Endothelial cell of umbilical vein (primary cell): ENCODE data around the gene MYLIP. TPM values are rescaled to one million over a fixed set of nuclear protein-coding genes. Genes with fewer than 3 reads are reported as not detected.

ENCODE experiments used
- BruUV-seq: library from RNA; stranded (reverse); fragments of 400-500 nt; replicated peaks from 2 replicates; lab custom pipeline; 2021; lab: Mats Ljungman, UMichigan
- CTCF ChIA-PET: fragments of 300-600, 350-600 bp; sonication (Branson Sonifier 250); formaldehyde crosslinking; loops from one replicate; lab custom pipeline; 2021; ENCODE audit warnings: antibody characterized with exemption, inconsistent platforms; lab: Charles Lee
- POLR2A ChIA-PET: fragments of 300-600, 350-600 bp; sonication (Branson Sonifier 250); formaldehyde crosslinking; loops from one replicate; lab custom pipeline; 2021; ENCODE audit warnings: antibody characterized with exemption, inconsistent platforms; lab: Charles Lee
- DNase-seq: peaks from one replicate; pipeline ENCODE4 v3.0.0-alpha.2; 2011; ENCODE audit warnings: low read depth, low spot score
- FAIRE-seq: peaks from 2 replicates; lab custom pipeline; 2011; peaks lifted over from hg19 to GRCh38; lab: Jason Lieb, UNC
- H2AFZ ChIP-seq: 2 replicates; pipeline ENCODE4 v1.6.0; 2012; ENCODE audit warnings: low read depth, low read length, control low read depth, inconsistent platforms
- H3K27ac ChIP-seq: 2 replicates; pipeline ENCODE4 v1.5.1; 2011; ENCODE audit warnings: low read depth, mild to moderate bottlenecking, control low read depth, low read length, moderate library complexity; ENCODE audit not compliant: insufficient read depth
- H3K27me3 ChIP-seq, 2 experiments: 2 replicates each; pipeline versions ENCODE4 v1.6.0 to v1.6.1; 2011; ENCODE audit warnings: low read length in 2 of 2, mixed read lengths in 1 of 2; ENCODE audit not compliant: control insufficient read depth in 2 of 2, insufficient read depth in 2 of 2
- H3K36me3 ChIP-seq, 2 experiments: 2 replicates in 1 of 2; 3 replicates in 1 of 2; pipeline ENCODE4 v1.5.1; 2011; ENCODE audit warnings: low read length in 2 of 2, mild to moderate bottlenecking in 1 of 2, moderate library complexity in 1 of 2; ENCODE audit not compliant: control insufficient read depth in 2 of 2, insufficient read depth in 2 of 2; ENCODE audit errors: extremely low read depth in 1 of 2
- H3K4me1 ChIP-seq: 3 replicates; pipeline ENCODE4 v1.5.1; 2011; ENCODE audit warnings: mild to moderate bottlenecking, low read length; ENCODE audit not compliant: control insufficient read depth, insufficient read depth; ENCODE audit errors: extremely low read depth
- H3K4me2 ChIP-seq: 2 replicates; pipeline ENCODE4 v1.6.1; 2011; ENCODE audit warnings: low read length, control low read depth, mixed read lengths; ENCODE audit not compliant: insufficient read depth
- H3K4me3 ChIP-seq, 3 experiments: fragments of 200-600 bp in 1 of 3; sonication (generic), shearing (Covaris generic) in 1 of 3; replicated peaks in 1 of 3; 2 replicates each; pipeline ENCODE4 v1.5.1; 2011 to 2016; ENCODE audit warnings: control low read depth in 3 of 3, low read length in 3 of 3, mild to moderate bottlenecking in 2 of 3, inconsistent platforms in 1 of 3, low read depth in 1 of 3, moderate library complexity in 1 of 3; ENCODE audit not compliant: insufficient read depth in 1 of 3
- H3K79me2 ChIP-seq: 2 replicates; pipeline ENCODE4 v1.6.0; 2012; ENCODE audit warnings: low read length, inconsistent platforms; ENCODE audit not compliant: control insufficient read depth, insufficient read depth
- H3K9ac ChIP-seq: replicated peaks from 2 replicates; pipeline ENCODE3; 2011; ENCODE audit warnings: low read length, control low read depth; ENCODE audit not compliant: insufficient read depth; ENCODE audit errors: extremely low read depth
- H3K9me1 ChIP-seq: replicated peaks from 3 replicates; pipeline ENCODE4 v1.6.0; 2011; ENCODE audit warnings: mild to moderate bottlenecking, low read length; ENCODE audit not compliant: control insufficient read depth, insufficient read depth; ENCODE audit errors: extremely low read depth
- H3K9me3 ChIP-seq: replicated peaks from 2 replicates; pipeline ENCODE4 v1.5.1; 2012; ENCODE audit warnings: low read length, inconsistent platforms; ENCODE audit not compliant: control insufficient read depth, insufficient read depth
- H4K20me1 ChIP-seq: replicated peaks from 2 replicates; pipeline ENCODE3; 2011; ENCODE audit warnings: mild to moderate bottlenecking, low read length; ENCODE audit not compliant: control insufficient read depth, insufficient read depth; ENCODE audit errors: extremely low read depth
- EZH2 ChIP-seq: IDR thresholded peaks from 2 replicates; pipeline ENCODE4 v1.6.1; 2012; ENCODE audit warnings: borderline replicate concordance, low read depth, mild to moderate bottlenecking, moderate library complexity, low read length, inconsistent platforms; ENCODE audit not compliant: severe bottlenecking
- FOS ChIP-seq: IDR thresholded peaks from 2 replicates; pipeline ENCODE4 v1.6.1; 2011; ENCODE audit warnings: mild to moderate bottlenecking, low read length, moderate library complexity, borderline replicate concordance; ENCODE audit not compliant: insufficient read depth
- GATA2 ChIP-seq: IDR thresholded peaks from 2 replicates; pipeline ENCODE4 v1.7.0; 2011; ENCODE audit warnings: low read depth, mild to moderate bottlenecking, moderate library complexity, mixed read lengths, low read length; ENCODE audit not compliant: insufficient read length, insufficient read depth
- JUN ChIP-seq: IDR thresholded peaks from 2 replicates; pipeline ENCODE4 v1.6.1; 2011; ENCODE audit warnings: borderline replicate concordance, low read depth; ENCODE audit not compliant: insufficient read length, insufficient read depth
- MYC ChIP-seq: IDR thresholded peaks from one replicate; pipeline ENCODE4 v1.6.1; 2011; ENCODE audit warnings: mild to moderate bottlenecking, low read depth, low read length
- POLR2A ChIP-seq: IDR thresholded peaks from 2 replicates; pipeline ENCODE4 v1.6.1; 2012; ENCODE audit warnings: low read depth, mild to moderate bottlenecking, control low read depth, low read length
- POLR2AphosphoS5 ChIP-seq: IDR thresholded peaks from 2 replicates; pipeline ENCODE4 v1.6.1; 2012; ENCODE audit warnings: low read depth, mild to moderate bottlenecking, control low read depth, low read length, moderate library complexity; ENCODE audit not compliant: insufficient read depth
- dilution Hi-C: fragments of 300-500 bp; cut with MboI; formaldehyde crosslinking; loops from one replicate; pipeline ENCODE4 v1.15.0; 2019; ENCODE audit warnings: low sequenced_read_pairs; ENCODE audit not compliant: extremely low pct_ligation_motif_present
- intact Hi-C: fragments of 100-400 bp; cut with micrococcal nuclease; formaldehyde crosslinking; loops from one replicate; pipeline ENCODE4 v1.10.0; 2022
- polyA plus RNA-seq, 4 experiments: library from polyadenylated mRNA; depleted of rRNA in 3 of 4; stranded (reverse) in 3 of 4; unstranded in 1 of 4; fragments of >200 nt; gene quantifications; 2 replicates each; pipeline versions ENCODE4 v1.2.1 to v1.2.3, GENCODE V29; 2011 to 2012; ENCODE audit warnings: missing spikeins in 1 of 4
- total RNA-seq: library from RNA; stranded (reverse); gene quantifications from 2 replicates; pipeline ENCODE4 v1.2.3, GENCODE V29; 2021
- TF ChIP-seq, protein P1 (sequence below), 2 donors: IDR thresholded peaks; 1 replicate in 1 of 2; 2 replicates in 1 of 2; pipeline ENCODE4 v1.5.1; 2011; ENCODE audit warnings: low read length in 2 of 2, mild to moderate bottlenecking in 2 of 2, moderate library complexity in 2 of 2, control low read depth in 1 of 2, inconsistent platforms in 1 of 2, low read depth in 1 of 2; ENCODE audit not compliant: insufficient read depth in 1 of 2; ENCODE audit errors: extremely low read depth in 1 of 2
- TF ChIP-seq, protein P2 (sequence below): IDR thresholded peaks from 2 replicates; pipeline ENCODE4 v1.6.1; 2011; ENCODE audit not compliant: insufficient read depth, insufficient read length

MYLIP gene
- total and polyA plus RNA-seq, 2 donors (not counting 3 experiments of a cell fraction or from before 2014, with no cell fraction given): 16.9 to 19.2 TPM

DNA sequence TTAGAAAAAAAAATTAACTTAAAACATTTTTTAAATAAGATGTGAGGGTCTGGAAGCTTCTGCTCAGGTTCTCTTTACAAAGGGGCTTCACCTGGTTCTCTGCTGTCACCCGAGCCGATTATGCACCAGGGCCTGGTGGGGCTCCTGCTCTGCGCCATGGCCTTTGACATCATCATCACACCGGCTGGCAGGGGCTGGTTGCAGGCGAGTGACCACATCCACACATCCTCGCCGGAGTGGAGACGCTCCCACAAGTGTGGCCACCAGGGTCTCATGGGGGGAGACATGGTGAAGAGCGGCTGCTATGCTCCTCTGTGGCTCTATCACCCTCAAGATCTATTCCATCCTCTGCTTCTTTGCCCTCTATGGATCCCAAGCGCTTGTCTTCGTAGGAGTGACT lies 31.9 kb downstream of the MYLIP start:
- peaks cover 7% of the 10 kb centered on the region for H3K4me1 ChIP-seq
- TF ChIP-seq, protein P1, sequence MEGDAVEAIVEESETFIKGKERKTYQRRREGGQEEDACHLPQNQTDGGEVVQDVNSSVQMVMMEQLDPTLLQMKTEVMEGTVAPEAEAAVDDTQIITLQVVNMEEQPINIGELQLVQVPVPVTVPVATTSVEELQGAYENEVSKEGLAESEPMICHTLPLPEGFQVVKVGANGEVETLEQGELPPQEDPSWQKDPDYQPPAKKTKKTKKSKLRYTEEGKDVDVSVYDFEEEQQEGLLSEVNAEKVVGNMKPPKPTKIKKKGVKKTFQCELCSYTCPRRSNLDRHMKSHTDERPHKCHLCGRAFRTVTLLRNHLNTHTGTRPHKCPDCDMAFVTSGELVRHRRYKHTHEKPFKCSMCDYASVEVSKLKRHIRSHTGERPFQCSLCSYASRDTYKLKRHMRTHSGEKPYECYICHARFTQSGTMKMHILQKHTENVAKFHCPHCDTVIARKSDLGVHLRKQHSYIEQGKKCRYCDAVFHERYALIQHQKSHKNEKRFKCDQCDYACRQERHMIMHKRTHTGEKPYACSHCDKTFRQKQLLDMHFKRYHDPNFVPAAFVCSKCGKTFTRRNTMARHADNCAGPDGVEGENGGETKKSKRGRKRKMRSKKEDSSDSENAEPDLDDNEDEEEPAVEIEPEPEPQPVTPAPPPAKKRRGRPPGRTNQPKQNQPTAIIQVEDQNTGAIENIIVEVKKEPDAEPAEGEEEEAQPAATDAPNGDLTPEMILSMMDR (IDR thresholded peaks at IDR 0.05; ENCODE audit: extremely low read depth in 1 of 2, insufficient read depth in 1 of 2, low read depth in 1 of 2, low read length in 2 of 2): no peak

DNA sequence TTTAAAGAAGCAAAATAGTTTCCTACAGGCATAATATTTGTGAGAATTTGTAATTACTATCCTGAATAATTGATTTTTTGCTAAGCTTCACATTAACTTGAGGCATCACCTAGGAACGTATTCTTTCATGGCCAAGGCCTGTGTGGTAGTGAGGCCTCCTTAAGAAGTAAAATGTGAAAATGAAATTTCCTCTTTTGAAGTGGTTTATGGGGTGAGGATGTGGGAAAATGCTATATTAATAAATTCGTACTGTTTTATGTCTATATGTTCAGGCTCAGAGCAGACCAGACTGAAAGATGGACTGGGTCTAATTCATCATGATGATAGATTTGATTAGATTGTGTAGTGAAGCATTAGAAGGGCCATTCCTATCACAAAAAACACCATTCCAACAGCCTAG lies 33.1 kb downstream of the MYLIP start:
- dilution Hi-C loops: no loop called here
- Histone ChIP-seq H3K9me1 (no peaks in the 10 kb centered on the region), H3K9ac (no peak overlapping the region), H3K9me3 (no peaks in the 10 kb centered on the region), H3K4me2 (no peak overlapping the region), H3K27ac (no peak overlapping the region), H4K20me1 (no peaks in the 10 kb centered on the region), H3K27me3 (no peaks in the 10 kb centered on the region), H3K79me2 (no peaks in the 10 kb centered on the region), H3K36me3 (no peaks in the 10 kb centered on the region), H2AFZ (no peak overlapping the region), H3K4me1 (peaks cover 7% of the 10 kb centered on the region), H3K4me3 (no peak overlapping the region)
- ChIA-PET POLR2A (no interaction called here), CTCF (no interaction called here)
- TF ChIP-seq POLR2A (no peak), POLR2AphosphoS5 (no peak), FOS (no peak), MYC (no peak), JUN (no peak), EZH2 (no peak), GATA2 (no peak)
- TF ChIP-seq, protein P1 (IDR thresholded peaks at IDR 0.05; ENCODE audit: extremely low read depth in 1 of 2, insufficient read depth in 1 of 2, low read depth in 1 of 2, low read length in 2 of 2): no peak
- TF ChIP-seq, protein P2, sequence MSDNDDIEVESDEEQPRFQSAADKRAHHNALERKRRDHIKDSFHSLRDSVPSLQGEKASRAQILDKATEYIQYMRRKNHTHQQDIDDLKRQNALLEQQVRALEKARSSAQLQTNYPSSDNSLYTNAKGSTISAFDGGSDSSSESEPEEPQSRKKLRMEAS: no peak
- no TSS peak for BruUV-seq
- FAIRE-seq (no peak), DNase-seq (no peak)
- intact Hi-C loops: no loop called here

More for the DNA sequence above, 31.9 kb downstream of the MYLIP start:
- no TSS peak for BruUV-seq
- DNase-seq (no peak), FAIRE-seq (no peak)
- Histone ChIP-seq H3K4me2 (no peak overlapping the region), H2AFZ (no peak overlapping the region), H3K9ac (no peak overlapping the region), H3K27ac (no peak overlapping the region), H3K36me3 (no peaks in the 10 kb centered on the region), H3K9me1 (no peaks in the 10 kb centered on the region), H3K9me3 (no peaks in the 10 kb centered on the region), H3K27me3 (no peaks in the 10 kb centered on the region), H3K4me3 (no peak overlapping the region), H4K20me1 (no peaks in the 10 kb centered on the region), H3K79me2 (no peaks in the 10 kb centered on the region)
- ChIA-PET POLR2A (no interaction called here), CTCF (no interaction called here)
- intact Hi-C loops: no loop called here
- dilution Hi-C loops: no loop called here
